B cell (primary cell): ENCODE measurements around the gene TBC1D21. TPM values are rescaled to one million over a fixed set of nuclear protein-coding genes. Genes with fewer than 3 reads are reported as not detected.

Experiments used
- ATAC-seq: fragments of 200-7000 bp; cut with Tn5 transposase; one replicate; pipeline ENCODE4 v1.10.0; 2021; ENCODE audit warnings: low read depth, mild to moderate bottlenecking, moderate number of reproducible peaks, moderate library complexity
- CTCF ChIA-PET: fragments of 350-600 bp; sonication (Branson Sonifier 250); formaldehyde crosslinking; loops from one replicate; lab custom pipeline; 2021; ENCODE audit warnings: antibody characterized with exemption, inconsistent platforms; lab: Charles Lee
- POLR2A ChIA-PET: fragments of 350-600 bp; sonication (Branson Sonifier 250); formaldehyde crosslinking; loops from one replicate; lab custom pipeline; 2021; ENCODE audit warnings: antibody characterized with exemption; lab: Charles Lee
- DNase-seq: peaks from one replicate; pipeline ENCODE4 v3.0.0; 2013
- H2AFZ ChIP-seq: 2 replicates; pipeline ENCODE4 v1.6.1; 2012; ENCODE audit warnings: mild to moderate bottlenecking, low read depth, low read length; ENCODE audit not compliant: insufficient read depth, poor library complexity, severe bottlenecking
- H3K27ac ChIP-seq, 2 donors: 1 replicate in 1 of 2; 2 replicates in 1 of 2; pipeline ENCODE4 v1.5.1; 2012 to 2013; ENCODE audit warnings: low read length in 2 of 2, mild to moderate bottlenecking in 2 of 2, moderate library complexity in 1 of 2
- H3K27me3 ChIP-seq, 4 experiments: fragments of 200-600 bp in 1 of 4; sonication (generic) in 1 of 4; replicated peaks in 1 of 4; 1 replicate in 2 of 4; 2 replicates in 2 of 4; pipeline versions ENCODE4 v1.6.1 to v1.7.0; 2013 to 2016; ENCODE audit warnings: low read length in 3 of 4, mild to moderate bottlenecking in 2 of 4, mixed read lengths in 1 of 4, moderate library complexity in 1 of 4; ENCODE audit not compliant: insufficient read depth in 4 of 4, control insufficient read depth in 3 of 4; ENCODE audit errors: control extremely low read depth in 1 of 4
- H3K36me3 ChIP-seq, 2 experiments: replicated peaks in 1 of 2; 1 replicate in 1 of 2; 2 replicates in 1 of 2; pipeline versions ENCODE4 v1.6.1 to v1.7.1; 2013; ENCODE audit warnings: low read length in 1 of 2; ENCODE audit not compliant: insufficient read depth in 2 of 2, control insufficient read depth in 1 of 2; ENCODE audit errors: control extremely low read depth in 1 of 2, extremely low read depth in 1 of 2
- H3K4me1 ChIP-seq, 2 donors: fragments of 200-600 bp in 1 of 2; sonication (generic) in 1 of 2; 1 replicate in 1 of 2; 2 replicates in 1 of 2; pipeline versions ENCODE4 v1.5.1 to v1.6.1; 2013 to 2017; ENCODE audit warnings: low read length in 2 of 2; ENCODE audit not compliant: control insufficient read depth in 2 of 2, insufficient read depth in 2 of 2
- H3K4me2 ChIP-seq: replicated peaks from 2 replicates; pipeline ENCODE3; 2012; ENCODE audit warnings: mild to moderate bottlenecking, low read depth, low read length; ENCODE audit not compliant: poor library complexity, severe bottlenecking
- H3K4me3 ChIP-seq, 5 experiments: fragments of 200-600 bp in 1 of 5; sonication (generic) in 1 of 5; 1 replicate in 3 of 5; 2 replicates in 2 of 5; pipeline versions ENCODE4 v1.5.1 to v1.7.0; 2011 to 2016; ENCODE audit warnings: low read length in 4 of 5, mild to moderate bottlenecking in 4 of 5, low read depth in 2 of 5, control low read depth in 1 of 5, moderate library complexity in 1 of 5; ENCODE audit not compliant: insufficient read depth in 1 of 5; ENCODE audit errors: control extremely low read depth in 1 of 5, extremely low read depth in 1 of 5
- H3K79me2 ChIP-seq: fragments of 200-600 bp; sonication (generic); one replicate; pipeline ENCODE4 v1.6.0; 2016; ENCODE audit warnings: low read length; ENCODE audit not compliant: control insufficient read depth, insufficient read depth
- H3K9ac ChIP-seq: fragments of 200-600 bp; sonication (generic); 2 replicates; pipeline ENCODE4 v1.6.1; 2017; ENCODE audit warnings: mild to moderate bottlenecking, low read length, moderate library complexity
- H3K9me3 ChIP-seq, 3 donors: one replicate each; pipeline versions ENCODE4 v1.6.1 to v1.7.1; 2013; ENCODE audit warnings: low read length in 2 of 3; ENCODE audit not compliant: control insufficient read depth in 2 of 3, insufficient read depth in 1 of 3; ENCODE audit errors: control extremely low read depth in 1 of 3
- H4K20me1 ChIP-seq: 2 replicates; pipeline ENCODE4 v1.6.0; 2012; ENCODE audit warnings: mild to moderate bottlenecking, low read length; ENCODE audit not compliant: insufficient read depth, control insufficient read depth, poor library complexity, severe bottlenecking
- H3K27ac Mint-ChIP-seq: one replicate; pipeline ENCODE4 v1.8.0; 2021; ENCODE audit warnings: mixed read lengths
- H3K27me3 Mint-ChIP-seq: one replicate; pipeline ENCODE4 v1.8.0; 2021; ENCODE audit warnings: mixed read lengths
- H3K4me1 Mint-ChIP-seq: one replicate; pipeline ENCODE4 v1.8.0; 2021; ENCODE audit warnings: mixed read lengths
- H3K4me3 Mint-ChIP-seq: one replicate; pipeline ENCODE4 v1.8.0; 2021; ENCODE audit warnings: mixed read lengths
- H3K9me3 Mint-ChIP-seq: one replicate; pipeline ENCODE4 v1.8.0; 2022; ENCODE audit warnings: mixed read lengths; ENCODE audit not compliant: insufficient read depth
- EZH2 ChIP-seq: IDR thresholded peaks from 2 replicates; pipeline ENCODE4 v1.6.1; 2012; ENCODE audit warnings: borderline replicate concordance, low read depth, mild to moderate bottlenecking, moderate library complexity, low read length; ENCODE audit not compliant: insufficient read depth, poor library complexity, severe bottlenecking
- WGBS: methylation state at CpG from one replicate; pipeline ENCODE4 v1.1.5; 2013; ENCODE audit warnings: missing lambda C conversion rate; ENCODE audit not compliant: insufficient coverage; 5-methylcytosine and 5-hydroxymethylcytosine counted together
- intact Hi-C: fragments of 100-400 bp; cut with micrococcal nuclease; formaldehyde crosslinking; loops from one replicate; pipeline ENCODE4 v1.10.0; 2022
- polyA plus RNA-seq: library from polyadenylated mRNA; depleted of rRNA; stranded (reverse); fragments of >200 nt; gene quantifications from 2 replicates; pipeline ENCODE4 v1.2.3, GENCODE V29; 2012
- total RNA-seq, 2 donors: library from RNA; stranded (reverse); fragments of 120-200 nt in 1 of 2; gene quantifications; 1 replicate in 1 of 2; 2 replicates in 1 of 2; pipeline versions ENCODE4 v1.2.3 to v1.2.4, GENCODE V29; 2013 to 2022
- TF ChIP-seq, protein P1 (sequence below): fragments of 200-600 bp; IDR thresholded peaks from one replicate; pipeline ENCODE4 v1.8.0; 2022; ENCODE audit warnings: antibody characterized with exemption, mild to moderate bottlenecking

Gene TBC1D21
- total and polyA plus RNA-seq, 2 donors (not counting 1 experiment from before 2014, with no cell fraction given): not detected

GRCh38 chr15:73915082-73915481 lies 41.7 kb downstream of the TBC1D21 start:
- Histone ChIP-seq H3K27ac (no peak overlapping the region), H3K4me2 (no peak overlapping the region), H2AFZ (no peak overlapping the region), H3K9ac (no peak overlapping the region), H3K36me3 (no peaks in the 10 kb centered on the region), H3K4me1 (no peaks in the 10 kb centered on the region), H4K20me1 (no peaks in the 10 kb centered on the region), H3K9me3 (peaks cover 0 to 12% (median 0%) of the 10 kb centered on the region in 3 donors), H3K79me2 (no peaks in the 10 kb centered on the region), H3K27me3 (peaks cover 0 to 7% (median 0%) of the 10 kb centered on the region in 4 experiments), H3K4me3 (no peak overlapping the region)
- ChIA-PET CTCF (no interaction called here), POLR2A (no interaction called here)
- no peak overlapping the region for H3K27ac Mint-ChIP-seq
- H3K27me3 Mint-ChIP-seq: peaks cover 30% of the 10 kb centered on the region
- H3K4me1 Mint-ChIP-seq: no peaks in the 10 kb centered on the region
- intact Hi-C loops: no loop called here
- no peak for TF ChIP-seq EZH2
- TF ChIP-seq, protein P1, sequence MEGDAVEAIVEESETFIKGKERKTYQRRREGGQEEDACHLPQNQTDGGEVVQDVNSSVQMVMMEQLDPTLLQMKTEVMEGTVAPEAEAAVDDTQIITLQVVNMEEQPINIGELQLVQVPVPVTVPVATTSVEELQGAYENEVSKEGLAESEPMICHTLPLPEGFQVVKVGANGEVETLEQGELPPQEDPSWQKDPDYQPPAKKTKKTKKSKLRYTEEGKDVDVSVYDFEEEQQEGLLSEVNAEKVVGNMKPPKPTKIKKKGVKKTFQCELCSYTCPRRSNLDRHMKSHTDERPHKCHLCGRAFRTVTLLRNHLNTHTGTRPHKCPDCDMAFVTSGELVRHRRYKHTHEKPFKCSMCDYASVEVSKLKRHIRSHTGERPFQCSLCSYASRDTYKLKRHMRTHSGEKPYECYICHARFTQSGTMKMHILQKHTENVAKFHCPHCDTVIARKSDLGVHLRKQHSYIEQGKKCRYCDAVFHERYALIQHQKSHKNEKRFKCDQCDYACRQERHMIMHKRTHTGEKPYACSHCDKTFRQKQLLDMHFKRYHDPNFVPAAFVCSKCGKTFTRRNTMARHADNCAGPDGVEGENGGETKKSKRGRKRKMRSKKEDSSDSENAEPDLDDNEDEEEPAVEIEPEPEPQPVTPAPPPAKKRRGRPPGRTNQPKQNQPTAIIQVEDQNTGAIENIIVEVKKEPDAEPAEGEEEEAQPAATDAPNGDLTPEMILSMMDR: no peak
- ATAC-seq (no peak), DNase-seq (no peak)
- no peak overlapping the region for H3K4me3 Mint-ChIP-seq
- no CpG with 5 or more reads among the region's 2 CpGs for WGBS
- no peaks in the 10 kb centered on the region for H3K9me3 Mint-ChIP-seq

- TF ChIP-seq, protein P1: no peak
- no peak for TF ChIP-seq EZH2
- peaks cover 16% of the 10 kb centered on the region for H3K27me3 Mint-ChIP-seq
- CTCF ChIA-PET: no interaction called here
Observed at GRCh38 chr15:73918784-73919183, 45.4 kb downstream of the TBC1D21 start.

More at GRCh38 chr15:73918784-73919183, 45.4 kb downstream of the TBC1D21 start:
- Histone ChIP-seq H3K4me2 (no peak overlapping the region), H2AFZ (no peak overlapping the region), H3K36me3 (no peaks in the 10 kb centered on the region), H3K4me3 (no peak overlapping the region), H3K9ac (no peak overlapping the region), H3K79me2 (no peaks in the 10 kb centered on the region), H3K27me3 (peaks cover 0 to 5% (median 0%) of the 10 kb centered on the region in 4 experiments), H3K9me3 (peaks cover 0 to 12% (median 0%) of the 10 kb centered on the region in 3 donors), H3K27ac (no peak overlapping the region), H3K4me1 (peaks cover 0 to 4% of the 10 kb centered on the region in 2 donors), H4K20me1 (no peaks in the 10 kb centered on the region)
- peaks cover 6% of the 10 kb centered on the region for H3K4me1 Mint-ChIP-seq
- POLR2A ChIA-PET: no interaction called here
- intact Hi-C loops: no loop called here
- no peak for ATAC-seq
- 92% methylated on average over 3 of the region's 3 CpGs for whole genome bisulfite sequencing
- H3K27ac Mint-ChIP-seq: no peak overlapping the region
- DNase-seq: no peak
- H3K4me3 Mint-ChIP-seq: no peak overlapping the region
- no peaks in the 10 kb centered on the region for H3K9me3 Mint-ChIP-seq
